ENCODE measurements around the gene CCL20. TPM values are rescaled to one million over a fixed set of nuclear protein-coding genes. Genes with fewer than 3 reads are reported as not detected.

Gene CCL20
- total and polyA plus RNA-seq, 8 donors, result 1.8 to 75.8 (median 11.6) TPM; not detected in 2

DNA sequence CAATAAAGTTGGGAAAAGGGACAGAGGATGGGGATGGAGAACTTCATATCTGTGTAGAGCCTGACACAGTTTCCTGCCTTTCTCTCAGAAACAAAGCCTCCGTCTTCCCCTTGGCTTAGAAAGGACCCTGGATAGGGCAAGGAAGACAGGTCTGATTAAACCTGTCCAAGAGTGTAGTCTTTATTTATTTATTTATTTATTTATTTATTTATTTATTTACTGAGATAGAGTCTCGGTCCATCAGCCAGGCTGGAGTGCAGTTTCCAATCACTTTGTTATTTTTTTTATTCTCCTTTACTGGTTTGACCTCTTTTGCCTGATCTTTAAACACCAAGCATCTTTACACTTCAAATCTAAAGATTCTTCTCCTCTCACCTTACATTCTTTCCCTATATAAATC, 10.3 kb downstream of the CCL20 start:
- no peak for TF ChIP-seq EP300 (IDR thresholded peaks at IDR 0.05)
- no peak for TF ChIP-seq POLR2AphosphoS5 (IDR thresholded peaks at IDR 0.05)
- TF ChIP-seq POLR2A (IDR thresholded peaks at IDR 0.05), result no peak
- TF ChIP-seq, protein P1, sequence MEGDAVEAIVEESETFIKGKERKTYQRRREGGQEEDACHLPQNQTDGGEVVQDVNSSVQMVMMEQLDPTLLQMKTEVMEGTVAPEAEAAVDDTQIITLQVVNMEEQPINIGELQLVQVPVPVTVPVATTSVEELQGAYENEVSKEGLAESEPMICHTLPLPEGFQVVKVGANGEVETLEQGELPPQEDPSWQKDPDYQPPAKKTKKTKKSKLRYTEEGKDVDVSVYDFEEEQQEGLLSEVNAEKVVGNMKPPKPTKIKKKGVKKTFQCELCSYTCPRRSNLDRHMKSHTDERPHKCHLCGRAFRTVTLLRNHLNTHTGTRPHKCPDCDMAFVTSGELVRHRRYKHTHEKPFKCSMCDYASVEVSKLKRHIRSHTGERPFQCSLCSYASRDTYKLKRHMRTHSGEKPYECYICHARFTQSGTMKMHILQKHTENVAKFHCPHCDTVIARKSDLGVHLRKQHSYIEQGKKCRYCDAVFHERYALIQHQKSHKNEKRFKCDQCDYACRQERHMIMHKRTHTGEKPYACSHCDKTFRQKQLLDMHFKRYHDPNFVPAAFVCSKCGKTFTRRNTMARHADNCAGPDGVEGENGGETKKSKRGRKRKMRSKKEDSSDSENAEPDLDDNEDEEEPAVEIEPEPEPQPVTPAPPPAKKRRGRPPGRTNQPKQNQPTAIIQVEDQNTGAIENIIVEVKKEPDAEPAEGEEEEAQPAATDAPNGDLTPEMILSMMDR (IDR thresholded peaks at IDR 0.05), result no peak
- peaks cover 0 to 4% (median 0%) of the 10 kb centered on the region in 4 donors for H3K4me1 ChIP-seq
- H3K36me3 ChIP-seq, result no peaks in the 10 kb centered on the region
- no peak for DNase-seq
- no peak overlapping the region for H3K4me3 ChIP-seq
- no peak overlapping the region for H3K27ac ChIP-seq
- intact Hi-C loops (cut with DNase I; ENCODE audit: low total_unique reads), result no loop called here
- 54 to 81% (median 63%) methylated on average over 2 of the region's 2 CpGs for WGBS, 5 donors
- H3K27me3 ChIP-seq, result no peaks in the 10 kb centered on the region
- H3K9me3 ChIP-seq, result no peaks in the 10 kb centered on the region

DNA sequence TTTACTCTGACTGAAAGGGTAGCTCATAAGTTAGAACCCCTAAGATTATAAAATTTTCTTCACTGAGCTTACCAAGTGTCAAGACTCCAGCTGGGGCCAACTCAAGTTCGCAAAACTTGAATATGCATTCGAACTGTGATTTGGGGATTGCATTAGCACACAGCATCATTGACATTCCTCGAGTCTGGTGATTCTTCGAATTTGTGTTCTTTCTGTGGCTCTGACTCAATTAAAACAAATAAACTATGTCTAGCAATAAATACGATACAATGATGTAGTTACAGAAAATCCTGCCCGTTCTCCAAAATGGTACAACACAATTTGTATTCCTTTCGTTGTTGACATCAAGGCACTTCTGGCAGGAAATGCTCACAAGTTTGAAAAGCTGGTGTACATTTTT, 11.1 kb downstream of the CCL20 start:
- TF ChIP-seq POLR2AphosphoS5 (IDR thresholded peaks at IDR 0.05), result no peak
- no peak for TF ChIP-seq EP300 (IDR thresholded peaks at IDR 0.05)
- TF ChIP-seq, protein P1 (IDR thresholded peaks at IDR 0.05), result no peak
- TF ChIP-seq POLR2A (IDR thresholded peaks at IDR 0.05), result no peak
- Histone ChIP-seq H3K36me3 (no peaks in the 10 kb centered on the region), H3K4me3 (no peak overlapping the region), H3K4me1 (no peaks in the 10 kb centered on the region), H3K27ac (no peak overlapping the region), H3K9me3 (no peaks in the 10 kb centered on the region), H3K27me3 (no peaks in the 10 kb centered on the region)
- intact Hi-C loops (cut with DNase I; ENCODE audit: low total_unique reads), result no loop called here
- WGBS, 5 donors, result 88 to 95% (median 91%) methylated on average over 7 of the region's 7 CpGs
- DNase-seq, result no peak

DNA sequence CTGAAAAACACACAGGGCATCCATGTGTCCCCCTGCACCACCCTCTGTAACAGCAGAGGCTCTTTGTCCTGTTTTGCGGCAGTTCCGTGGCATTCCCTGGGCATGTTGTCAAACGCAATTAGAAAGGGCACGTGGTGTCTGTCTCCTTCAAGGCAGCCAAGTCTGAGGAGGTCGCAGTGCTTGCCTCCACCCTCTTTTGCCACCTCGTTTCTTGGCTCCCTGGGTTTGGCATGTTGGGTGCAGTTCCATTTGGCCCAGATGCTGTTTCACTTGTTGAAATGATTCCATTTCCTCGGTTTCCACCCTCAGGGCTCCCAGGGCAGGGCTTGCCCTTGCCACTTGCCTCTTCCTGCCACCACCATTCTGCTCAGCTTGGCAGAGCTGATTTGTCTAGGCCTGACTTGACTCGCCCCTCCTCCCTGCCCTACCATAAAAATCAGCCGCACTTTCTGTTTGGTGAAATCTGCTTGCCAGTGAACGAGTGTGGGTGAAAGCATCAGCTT, 12.4 kb downstream of the CCL20 start:
- DNase-seq, result no peak
- Histone ChIP-seq H3K4me3 (no peak overlapping the region), H3K27ac (no peak overlapping the region), H3K27me3 (no peaks in the 10 kb centered on the region), H3K9me3 (no peaks in the 10 kb centered on the region), H3K4me1 (no peaks in the 10 kb centered on the region), H3K36me3 (no peaks in the 10 kb centered on the region)
- TF ChIP-seq, protein P1 (IDR thresholded peaks at IDR 0.05), result no peak
- TF ChIP-seq POLR2A (IDR thresholded peaks at IDR 0.05) (no peak), POLR2AphosphoS5 (IDR thresholded peaks at IDR 0.05) (no peak), EP300 (IDR thresholded peaks at IDR 0.05) (no peak)
- intact Hi-C loops (cut with DNase I; ENCODE audit: low total_unique reads), result no loop called here
- WGBS, 5 donors, result 65 to 83% (median 77%) methylated on average over 10 of the region's 10 CpGs

DNA sequence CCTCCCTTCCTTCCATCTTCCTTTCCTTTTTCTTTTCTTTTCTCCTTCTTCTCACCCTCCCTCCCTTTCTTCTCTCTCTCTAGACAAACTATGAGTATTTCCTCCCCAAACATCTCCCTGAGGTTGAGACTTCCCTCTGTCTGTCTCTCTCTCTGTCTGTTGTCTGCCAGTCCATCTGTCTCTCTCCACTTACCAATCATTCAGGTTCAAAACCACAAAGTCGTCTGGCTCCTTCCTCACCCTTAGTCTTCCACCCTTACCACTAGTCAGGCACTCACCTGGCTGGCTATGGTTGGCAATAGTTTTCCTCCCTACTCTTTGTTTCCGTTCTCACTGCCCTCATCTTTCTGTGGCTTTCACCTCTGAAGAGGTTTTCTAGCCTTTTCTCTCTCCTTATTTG, 12.9 kb downstream of the CCL20 start:
- intact Hi-C loops (cut with DNase I; ENCODE audit: low total_unique reads), result no loop called here
- H3K27ac ChIP-seq, result no peak overlapping the region
- TF ChIP-seq, protein P1 (IDR thresholded peaks at IDR 0.05), result no peak
- TF ChIP-seq POLR2AphosphoS5 (IDR thresholded peaks at IDR 0.05) (no peak), POLR2A (IDR thresholded peaks at IDR 0.05) (no peak), EP300 (IDR thresholded peaks at IDR 0.05) (no peak)

More for the DNA sequence above, 12.9 kb downstream of the CCL20 start:
- Histone ChIP-seq H3K36me3 (no peaks in the 10 kb centered on the region), H3K4me1 (no peaks in the 10 kb centered on the region), H3K27me3 (no peaks in the 10 kb centered on the region), H3K4me3 (no peak overlapping the region), H3K9me3 (no peaks in the 10 kb centered on the region)
- no peak for DNase-seq
- 15 to 71% (median 25%) methylated on average over 2 of the region's 2 CpGs for WGBS, 5 donors
